GM18507 (cell line): ENCODE measurements around the gene MRPL24.

Experiments
- DNase-seq: peaks from one replicate; pipeline ENCODE4 v3.0.0; 2011; ENCODE audit warnings: low read depth; ENCODE audit not compliant: insufficient read length; ENCODE audit errors: extremely low spot score
- FAIRE-seq: peaks from 2 replicates; lab custom pipeline; 2011; peaks lifted over from hg19 to GRCh38; lab: Jason Lieb, UNC

MRPL24 gene

GRCh38 chr1:156740741-156741480 is at the start of gene MRPL24:
Gene MRPL24, minus strand, starts transcription at chr1:156741088. Its CDS starts 2,384 bp downstream, at chr1:156738704.
- FAIRE-seq (peak; percentile 100), DNase-seq (peak; percentile 91)

- DNase-seq (no peak), FAIRE-seq (no peak)
Measured at GRCh38 chr1:156789621-156790318, 48.9 kb upstream of the MRPL24 start.

- FAIRE-seq (no peak), DNase-seq (no peak)
Measured at GRCh38 chr1:156788136-156788535, 47.2 kb upstream of the MRPL24 start.

- DNase-seq: no peak
Measured at GRCh38 chr1:156786640-156787039, 45.8 kb upstream of the MRPL24 start.

GRCh38 chr1:156785458-156785857 is 44.6 kb upstream of the MRPL24 start:
- no peak for DNase-seq
- FAIRE-seq: no peak

More at GRCh38 chr1:156786640-156787039, 45.8 kb upstream of the MRPL24 start:
- FAIRE-seq: no peak

- DNase-seq (no peak), FAIRE-seq (no peak)
Measured at GRCh38 chr1:156781585-156782186, 40.8 kb upstream of the MRPL24 start.

- no peak for DNase-seq
- FAIRE-seq: no peak
Measured at GRCh38 chr1:156777573-156777972, 36.7 kb upstream of the MRPL24 start.

- no peak for DNase-seq
- no peak for FAIRE-seq
Measured at GRCh38 chr1:156776942-156777341, 36.1 kb upstream of the MRPL24 start.

- FAIRE-seq (no peak), DNase-seq (no peak)
Measured at GRCh38 chr1:156775799-156776198, 34.9 kb upstream of the MRPL24 start.

- FAIRE-seq (peak; percentile 39), DNase-seq (no peak)
Measured at GRCh38 chr1:156773607-156774006, 32.7 kb upstream of the MRPL24 start.

GRCh38 chr1:156772728-156773497 is 32.0 kb upstream of the MRPL24 start:
- no peak for FAIRE-seq
- no peak for DNase-seq

- FAIRE-seq (no peak), DNase-seq (no peak)
Measured at GRCh38 chr1:156772222-156772621, 31.3 kb upstream of the MRPL24 start.

GRCh38 chr1:156768610-156769295 is 27.9 kb upstream of the MRPL24 start:
- FAIRE-seq (no peak), DNase-seq (no peak)

- FAIRE-seq: no peak
- no peak for DNase-seq
Measured at GRCh38 chr1:156767879-156768604, 27.2 kb upstream of the MRPL24 start.

GRCh38 chr1:156767101-156767878 is 26.4 kb upstream of the MRPL24 start, which contains the start of gene PRCC:
Gene PRCC, plus strand, starts transcription at chr1:156767535. Its CDS starts 237 bp downstream, at chr1:156767772.
- FAIRE-seq (peak; percentile 99), DNase-seq (peak; percentile 80)

- DNase-seq (no peak), FAIRE-seq (no peak)
Measured at GRCh38 chr1:156766298-156767100, 25.6 kb upstream of the MRPL24 start.

- no peak for FAIRE-seq
- no peak for DNase-seq
Measured at GRCh38 chr1:156765666-156766065, 24.8 kb upstream of the MRPL24 start.
